ENCODE data around the gene EPS8L3. TPM values are rescaled to one million over a fixed set of nuclear protein-coding genes. Genes with fewer than 3 reads are reported as not detected.
A peak's percentile ranks its signal among the peaks of the same experiment; 100 is the strongest.
"Not testable (repeated sequence)": the region's sequence is repeated elsewhere in the genome, so short reads cannot be mapped to it uniquely, and the experiment has no call there.

Gene EPS8L3
- total RNA-seq, 6 donors from 2014 or later, result 0.20 TPM; not detected in 5

- Histone ChIP-seq H3K27me3 (no peaks in the 10 kb centered on the region), H3K27ac (no peak overlapping the region), H3K36me3 (no peaks in the 10 kb centered on the region), H3K9me3 (no peaks in the 10 kb centered on the region), H3K4me1 (no peaks in the 10 kb centered on the region), H3K4me3 (no peak overlapping the region)
- no peak for TF ChIP-seq POLR2AphosphoS5 (IDR thresholded peaks at IDR 0.05)
- TF ChIP-seq, protein P1, sequence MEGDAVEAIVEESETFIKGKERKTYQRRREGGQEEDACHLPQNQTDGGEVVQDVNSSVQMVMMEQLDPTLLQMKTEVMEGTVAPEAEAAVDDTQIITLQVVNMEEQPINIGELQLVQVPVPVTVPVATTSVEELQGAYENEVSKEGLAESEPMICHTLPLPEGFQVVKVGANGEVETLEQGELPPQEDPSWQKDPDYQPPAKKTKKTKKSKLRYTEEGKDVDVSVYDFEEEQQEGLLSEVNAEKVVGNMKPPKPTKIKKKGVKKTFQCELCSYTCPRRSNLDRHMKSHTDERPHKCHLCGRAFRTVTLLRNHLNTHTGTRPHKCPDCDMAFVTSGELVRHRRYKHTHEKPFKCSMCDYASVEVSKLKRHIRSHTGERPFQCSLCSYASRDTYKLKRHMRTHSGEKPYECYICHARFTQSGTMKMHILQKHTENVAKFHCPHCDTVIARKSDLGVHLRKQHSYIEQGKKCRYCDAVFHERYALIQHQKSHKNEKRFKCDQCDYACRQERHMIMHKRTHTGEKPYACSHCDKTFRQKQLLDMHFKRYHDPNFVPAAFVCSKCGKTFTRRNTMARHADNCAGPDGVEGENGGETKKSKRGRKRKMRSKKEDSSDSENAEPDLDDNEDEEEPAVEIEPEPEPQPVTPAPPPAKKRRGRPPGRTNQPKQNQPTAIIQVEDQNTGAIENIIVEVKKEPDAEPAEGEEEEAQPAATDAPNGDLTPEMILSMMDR (IDR thresholded peaks at IDR 0.05), result no peak
- TF ChIP-seq EP300 (IDR thresholded peaks at IDR 0.05), result no peak
- TF ChIP-seq POLR2A (IDR thresholded peaks at IDR 0.05), result no peak
- DNase-seq (peak in 1 of 2 donors; percentile 10), ATAC-seq (ENCODE audit: low FRiP score in 2 of 2) (no peak)
- 87 to 93% methylated on average over 7 of the region's 7 CpGs for WGBS, 2 donors
These were observed 6.7 kb downstream of the EPS8L3 start for GRCh38 chr1:109756848-109757521.

- ATAC-seq (ENCODE audit: low FRiP score in 2 of 2); DNase-seq; H3K4me1 ChIP-seq; H3K27ac ChIP-seq; H3K27me3 ChIP-seq; H3K9me3 ChIP-seq; H3K36me3 ChIP-seq; H3K4me3 ChIP-seq: not testable (repeated sequence)
- WGBS, 2 donors, result 96% methylated on average over 5 of the region's 5 CpGs
These were observed 7.4 kb downstream of the EPS8L3 start for GRCh38 chr1:109756325-109756724.

DNA sequence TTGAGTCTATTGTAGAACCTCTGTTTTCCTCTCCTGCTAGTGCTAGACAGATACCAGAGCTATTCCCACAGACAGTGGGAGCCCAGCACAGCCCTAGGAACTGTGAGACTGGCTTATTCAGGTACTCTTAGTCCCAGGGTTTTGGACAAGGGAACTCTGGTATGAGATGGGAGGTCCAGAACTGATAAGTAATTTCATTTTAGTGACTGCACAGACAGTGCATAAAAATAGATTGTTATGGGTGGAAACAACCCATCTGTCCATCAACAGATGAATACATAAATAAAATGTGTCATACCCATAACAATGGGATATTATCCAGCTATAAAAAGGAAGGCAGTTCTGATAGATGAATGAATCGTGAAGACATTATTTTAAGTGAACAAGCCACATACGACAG, 9.0 kb downstream of the EPS8L3 start:
- Histone ChIP-seq H3K36me3 (no peaks in the 10 kb centered on the region), H3K9me3 (no peaks in the 10 kb centered on the region), H3K27me3 (no peaks in the 10 kb centered on the region), H3K27ac (no peak overlapping the region), H3K4me3 (no peak overlapping the region), H3K4me1 (no peaks in the 10 kb centered on the region)
- no peak for DNase-seq
- no peak for TF ChIP-seq POLR2A (IDR thresholded peaks at IDR 0.05)
- no peak for TF ChIP-seq POLR2AphosphoS5 (IDR thresholded peaks at IDR 0.05)
- TF ChIP-seq, protein P1 (IDR thresholded peaks at IDR 0.05), result no peak
- no peak for TF ChIP-seq EP300 (IDR thresholded peaks at IDR 0.05)
- ATAC-seq (ENCODE audit: low FRiP score in 2 of 2), result no peak
- WGBS, 2 donors, result 70 to 71% methylated on average over 2 of the region's 2 CpGs

GRCh38 chr1:109751531-109752260, 12.0 kb downstream of the EPS8L3 start:
- Histone ChIP-seq H3K27me3 (no peaks in the 10 kb centered on the region), H3K4me3 (no peak overlapping the region), H3K27ac (no peak overlapping the region), H3K36me3 (no peaks in the 10 kb centered on the region), H3K4me1 (no peaks in the 10 kb centered on the region), H3K9me3 (no peaks in the 10 kb centered on the region)
- TF ChIP-seq, protein P1 (IDR thresholded peaks at IDR 0.05), result no peak
- TF ChIP-seq POLR2A (IDR thresholded peaks at IDR 0.05) (no peak), EP300 (IDR thresholded peaks at IDR 0.05) (no peak), POLR2AphosphoS5 (IDR thresholded peaks at IDR 0.05) (no peak)
- 85 to 91% methylated on average over 10 to 12 of the region's 12 CpGs for WGBS, 2 donors
- ATAC-seq (ENCODE audit: low FRiP score in 2 of 2), result no peak
- peak in 1 of 2 donors; percentile 3 for DNase-seq

DNA sequence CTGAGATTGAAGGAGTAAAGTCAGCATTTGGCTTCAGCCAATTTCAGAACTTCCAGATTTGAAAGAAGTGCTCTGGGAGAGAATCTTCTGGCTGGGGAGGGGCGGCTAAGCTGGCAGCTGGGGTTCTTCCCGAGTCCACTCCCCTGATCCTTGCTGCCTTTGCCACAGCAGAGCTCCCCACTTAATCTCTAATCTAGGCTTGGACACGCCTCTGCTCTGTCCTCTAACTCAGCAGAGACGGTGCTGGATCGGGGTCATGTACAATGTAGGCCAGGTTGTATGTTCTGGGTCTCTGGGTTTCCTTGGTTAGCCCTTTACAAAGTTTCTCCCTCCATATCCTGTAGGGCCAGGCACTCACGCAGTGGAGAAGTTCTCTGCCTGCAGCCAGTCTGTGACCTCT, 12.8 kb downstream of the EPS8L3 start:
- Histone ChIP-seq H3K9me3 (no peaks in the 10 kb centered on the region), H3K36me3 (no peaks in the 10 kb centered on the region), H3K27ac (no peak overlapping the region), H3K4me3 (no peak overlapping the region), H3K27me3 (no peaks in the 10 kb centered on the region), H3K4me1 (no peaks in the 10 kb centered on the region)
- 93 to 95% methylated on average over 5 to 6 of the region's 6 CpGs for WGBS, 2 donors
- DNase-seq (no peak), ATAC-seq (ENCODE audit: low FRiP score in 2 of 2) (no peak)
- TF ChIP-seq EP300 (IDR thresholded peaks at IDR 0.05) (no peak), POLR2AphosphoS5 (IDR thresholded peaks at IDR 0.05) (no peak), POLR2A (IDR thresholded peaks at IDR 0.05) (no peak)
- TF ChIP-seq, protein P1 (IDR thresholded peaks at IDR 0.05), result no peak

Data from upper lobe of left lung (tissue), 6 donors.